ENCODE measurements around the gene FBXW10. TPM values are rescaled to one million over a fixed set of nuclear protein-coding genes. Genes with fewer than 3 reads are reported as not detected.
"Not testable (repeated sequence)": the region's sequence is repeated elsewhere in the genome, so short reads cannot be mapped to it uniquely, and the experiment has no call there.

The FBXW10 gene, protein sequence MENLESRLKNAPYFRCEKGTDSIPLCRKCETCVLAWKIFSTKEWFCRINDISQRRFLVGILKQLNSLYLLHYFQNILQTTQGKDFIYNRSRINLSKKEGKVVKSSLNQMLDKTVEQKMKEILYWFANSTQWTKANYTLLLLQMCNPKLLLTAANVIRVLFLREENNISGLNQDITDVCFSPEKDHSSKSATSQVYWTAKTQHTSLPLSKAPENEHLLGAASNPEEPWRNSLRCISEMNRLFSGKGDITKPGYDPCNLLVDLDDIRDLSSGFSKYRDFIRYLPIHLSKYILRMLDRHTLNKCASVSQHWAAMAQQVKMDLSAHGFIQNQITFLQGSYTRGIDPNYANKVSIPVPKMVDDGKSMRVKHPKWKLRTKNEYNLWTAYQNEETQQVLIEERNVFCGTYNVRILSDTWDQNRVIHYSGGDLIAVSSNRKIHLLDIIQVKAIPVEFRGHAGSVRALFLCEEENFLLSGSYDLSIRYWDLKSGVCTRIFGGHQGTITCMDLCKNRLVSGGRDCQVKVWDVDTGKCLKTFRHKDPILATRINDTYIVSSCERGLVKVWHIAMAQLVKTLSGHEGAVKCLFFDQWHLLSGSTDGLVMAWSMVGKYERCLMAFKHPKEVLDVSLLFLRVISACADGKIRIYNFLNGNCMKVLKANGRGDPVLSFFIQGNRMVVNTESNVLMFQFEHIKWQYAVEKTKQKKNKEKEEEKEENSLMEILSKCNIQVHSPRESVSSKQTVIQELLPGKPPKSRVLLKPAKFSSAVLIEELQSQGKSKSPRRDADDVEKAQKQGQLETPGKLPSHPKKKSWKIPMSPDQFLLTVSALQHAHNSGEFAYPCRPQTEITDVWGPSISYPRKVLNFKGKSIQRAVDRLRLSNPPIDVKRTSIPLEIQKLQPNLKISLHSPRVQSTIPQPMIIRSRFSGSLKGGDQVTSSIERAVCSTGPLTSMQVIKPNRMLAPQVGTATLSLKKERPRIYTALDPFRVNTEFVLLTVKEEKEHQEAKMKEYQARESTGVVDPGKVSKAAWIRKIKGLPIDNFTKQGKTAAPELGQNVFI
- total RNA-seq (under 1 TPM in 1 of 5 experiments, not detected in 4; 0.07 TPM), polyA plus RNA-seq (not detected), total RNA-seq (not detected)

DNA sequence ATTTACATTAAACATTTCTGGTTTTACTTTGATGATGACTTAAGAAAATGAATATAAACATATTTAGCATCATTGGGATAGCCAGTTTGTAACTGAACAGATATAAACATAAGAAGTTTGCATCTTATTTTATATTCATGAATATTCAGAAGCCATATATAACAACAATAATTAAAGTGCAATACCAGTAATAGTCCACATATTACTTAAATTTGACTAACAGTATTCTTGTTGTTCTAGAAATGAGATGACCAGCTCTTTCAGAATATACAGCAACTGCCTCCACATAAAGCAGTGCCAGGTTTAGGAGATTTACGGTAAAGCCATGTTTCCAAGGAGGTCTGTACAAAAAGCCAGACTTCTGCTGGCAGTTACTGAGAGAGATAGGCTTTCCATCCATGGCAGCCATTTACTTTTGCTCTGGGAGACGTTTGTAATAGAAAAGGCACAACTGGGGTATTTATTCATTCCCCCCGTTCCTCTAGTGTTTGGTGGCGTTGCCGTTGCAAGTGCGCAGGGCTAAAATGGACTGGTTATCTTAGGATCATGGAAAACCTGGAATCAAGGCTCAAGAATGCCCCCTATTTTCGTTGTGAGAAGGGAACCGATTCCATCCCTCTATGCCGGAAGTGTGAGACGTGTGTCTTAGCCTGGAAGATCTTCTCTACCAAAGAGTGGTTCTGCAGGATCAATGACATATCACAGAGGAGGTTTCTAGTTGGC is at the start of gene FBXW10:
Gene FBXW10, plus strand, starts transcription at position 356 of the 723 bp plus-strand sequence. Its CDS starts 191 bp downstream, at position 547.
- H3K4me3 Mint-ChIP-seq, ATAC-seq, H3K27me3 Mint-ChIP-seq: not testable (repeated sequence)

DNA sequence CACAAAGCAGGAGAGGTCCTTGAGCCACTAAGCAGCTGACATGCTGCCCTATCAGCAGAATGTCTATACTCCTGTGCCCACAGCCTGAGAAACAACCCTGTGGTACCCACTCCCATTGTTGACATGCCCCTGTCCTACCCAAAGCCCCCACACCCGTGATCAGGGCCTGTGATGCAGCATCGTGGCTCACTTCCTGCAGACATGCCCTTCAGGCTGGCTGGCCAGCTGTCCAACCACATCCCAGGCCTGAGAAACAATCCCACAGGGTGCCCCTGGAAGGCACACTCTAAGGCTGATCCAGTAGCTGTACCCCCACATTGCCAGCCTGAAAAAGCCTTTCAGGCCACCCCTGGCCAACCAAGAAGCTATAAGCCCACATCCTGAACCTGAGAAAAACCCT is 48.7 kb upstream of the FBXW10 start:
- H3K9me3 ChIP-seq (ENCODE audit: control insufficient read depth in 2 of 3, low read length in 3 of 3); H3K36me3 Mint-ChIP-seq; H3K36me3 ChIP-seq (ENCODE audit: control insufficient read depth in 2 of 3, insufficient read depth in 3 of 3, low read length in 3 of 3); H3K9me3 Mint-ChIP-seq; H3K4me3 Mint-ChIP-seq; CTCF ChIA-PET; H3K4me1 ChIP-seq (ENCODE audit: control insufficient read depth in 2 of 2, insufficient read depth in 2 of 2, low read length in 2 of 2); H3K27ac ChIP-seq (ENCODE audit: low read depth, low read length); H3K27ac Mint-ChIP-seq; H3K27me3 ChIP-seq (ENCODE audit: control insufficient read depth in 2 of 2, insufficient read depth in 2 of 2, low read length in 2 of 2); H3K27me3 Mint-ChIP-seq; POLR2A ChIA-PET; ATAC-seq; H3K4me3 ChIP-seq (ENCODE audit: low read length); DNase-seq: not testable (repeated sequence)
- intact Hi-C loops (cut with micrococcal nuclease), result loop anchor here in 1 of 2 donors (5.0 kb wide), 1 partner anchor 87 kb away; the partner anchor contains the start of gene TVP23B
- peaks cover 0 to 14% (median 14%) of the 10 kb centered on the region in 7 donors for H3K4me1 Mint-ChIP-seq

More for the DNA sequence above, at the start of gene FBXW10:
- CTCF ChIA-PET; H3K9me3 Mint-ChIP-seq; H3K36me3 Mint-ChIP-seq; H3K27ac ChIP-seq (ENCODE audit: low read depth, low read length); H3K27me3 ChIP-seq (ENCODE audit: control insufficient read depth in 2 of 2, insufficient read depth in 2 of 2, low read length in 2 of 2); H3K36me3 ChIP-seq (ENCODE audit: control insufficient read depth in 2 of 3, insufficient read depth in 3 of 3, low read length in 3 of 3); POLR2A ChIA-PET; H3K9me3 ChIP-seq (ENCODE audit: control insufficient read depth in 2 of 3, low read length in 3 of 3); H3K4me1 ChIP-seq (ENCODE audit: control insufficient read depth in 2 of 2, insufficient read depth in 2 of 2, low read length in 2 of 2); DNase-seq; H3K4me3 ChIP-seq (ENCODE audit: low read length); H3K27ac Mint-ChIP-seq; intact Hi-C loops (cut with micrococcal nuclease); H3K4me1 Mint-ChIP-seq: not testable (repeated sequence)

DNA sequence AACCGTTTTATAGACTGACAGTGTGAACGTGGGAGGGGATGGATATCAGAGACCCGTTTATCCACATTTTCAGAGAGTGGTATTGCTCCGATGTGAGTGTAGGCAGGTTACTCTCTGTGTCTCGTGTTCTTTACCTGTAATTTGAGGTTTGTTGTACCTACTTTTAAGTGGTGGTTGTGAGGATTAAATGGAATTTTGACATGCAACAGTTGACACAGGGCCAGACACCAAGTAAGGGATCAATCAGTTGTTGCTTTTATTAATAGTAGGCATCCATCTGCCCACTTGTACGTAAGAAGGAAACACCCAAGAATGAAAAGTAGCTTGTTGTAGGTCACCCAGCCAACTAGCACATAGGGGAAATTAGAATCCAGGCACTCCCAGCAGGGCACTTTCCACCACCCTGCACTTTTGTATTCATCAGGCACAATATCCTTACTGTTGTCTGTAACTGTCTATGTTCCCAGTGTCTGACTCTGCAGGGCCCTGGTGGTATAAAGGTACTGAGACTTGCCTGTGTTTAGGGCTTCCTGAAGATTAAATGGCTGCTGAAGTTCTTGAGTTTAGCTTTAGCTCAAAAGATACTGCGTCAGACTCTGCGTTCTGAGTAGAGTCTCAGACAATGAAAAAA is 45.3 kb upstream of the FBXW10 start:
- H3K9me3 ChIP-seq (ENCODE audit: control insufficient read depth in 2 of 3, low read length in 3 of 3); DNase-seq; ATAC-seq; CTCF ChIA-PET; H3K27me3 ChIP-seq (ENCODE audit: control insufficient read depth in 2 of 2, insufficient read depth in 2 of 2, low read length in 2 of 2); H3K4me1 ChIP-seq (ENCODE audit: control insufficient read depth in 2 of 2, insufficient read depth in 2 of 2, low read length in 2 of 2); H3K9me3 Mint-ChIP-seq; H3K36me3 ChIP-seq (ENCODE audit: control insufficient read depth in 2 of 3, insufficient read depth in 3 of 3, low read length in 3 of 3); H3K36me3 Mint-ChIP-seq; H3K27me3 Mint-ChIP-seq: not testable (repeated sequence)
- POLR2A ChIA-PET, result interaction anchor here (0.6 kb wide), 1 partner anchor 159 kb away, joined by 3 read pairs; no protein-coding TSS in a partner anchor
- H3K4me3 ChIP-seq (ENCODE audit: low read length), result peak overlapping the region; percentile 71
- intact Hi-C loops (cut with micrococcal nuclease), result loop anchor here in 1 of 2 donors (5.0 kb wide), 1 partner anchor 84 kb away; the partner anchor contains the start of gene TVP23B
- H3K4me1 Mint-ChIP-seq, result peaks cover 0 to 14% (median 14%) of the 10 kb centered on the region in 7 donors
- H3K27ac ChIP-seq (ENCODE audit: low read depth, low read length), result peak overlapping the region; percentile 66
- peak overlapping the region in 8 of 9 donors; percentile 22 to 92 (median 74) for H3K27ac Mint-ChIP-seq
- H3K4me3 Mint-ChIP-seq, result peak overlapping the region; percentile 86 to 94 (median 92)

DNA sequence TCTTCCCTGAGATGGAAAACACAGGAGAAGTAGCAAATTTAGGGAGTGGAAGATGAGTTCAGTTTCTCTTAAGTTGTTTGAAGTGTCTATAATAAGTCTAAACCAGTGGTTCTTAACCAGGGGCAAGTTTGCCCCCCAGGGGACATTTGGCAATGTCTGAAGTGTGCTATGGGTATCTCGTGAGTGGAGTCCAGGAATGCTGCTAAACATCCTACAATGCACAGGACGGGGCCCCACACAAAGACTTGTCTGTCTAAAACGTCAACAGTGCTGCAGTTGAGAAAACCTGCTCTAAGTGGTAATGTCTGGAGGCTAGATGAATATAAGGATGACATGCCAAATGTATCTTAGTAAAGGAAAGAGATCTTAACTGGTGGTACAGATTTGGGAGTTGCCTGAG is 37.9 kb upstream of the FBXW10 start:
- H3K27me3 Mint-ChIP-seq; H3K4me1 ChIP-seq (ENCODE audit: control insufficient read depth in 2 of 2, insufficient read depth in 2 of 2, low read length in 2 of 2); H3K36me3 Mint-ChIP-seq; H3K9me3 Mint-ChIP-seq; DNase-seq; H3K27ac ChIP-seq (ENCODE audit: low read depth, low read length); H3K4me1 Mint-ChIP-seq; H3K9me3 ChIP-seq (ENCODE audit: control insufficient read depth in 2 of 3, low read length in 3 of 3); CTCF ChIA-PET; intact Hi-C loops (cut with micrococcal nuclease); POLR2A ChIA-PET; H3K36me3 ChIP-seq (ENCODE audit: control insufficient read depth in 2 of 3, insufficient read depth in 3 of 3, low read length in 3 of 3); ATAC-seq; H3K4me3 ChIP-seq (ENCODE audit: low read length); H3K27ac Mint-ChIP-seq; H3K4me3 Mint-ChIP-seq; H3K27me3 ChIP-seq (ENCODE audit: control insufficient read depth in 2 of 2, insufficient read depth in 2 of 2, low read length in 2 of 2): not testable (repeated sequence)

DNA sequence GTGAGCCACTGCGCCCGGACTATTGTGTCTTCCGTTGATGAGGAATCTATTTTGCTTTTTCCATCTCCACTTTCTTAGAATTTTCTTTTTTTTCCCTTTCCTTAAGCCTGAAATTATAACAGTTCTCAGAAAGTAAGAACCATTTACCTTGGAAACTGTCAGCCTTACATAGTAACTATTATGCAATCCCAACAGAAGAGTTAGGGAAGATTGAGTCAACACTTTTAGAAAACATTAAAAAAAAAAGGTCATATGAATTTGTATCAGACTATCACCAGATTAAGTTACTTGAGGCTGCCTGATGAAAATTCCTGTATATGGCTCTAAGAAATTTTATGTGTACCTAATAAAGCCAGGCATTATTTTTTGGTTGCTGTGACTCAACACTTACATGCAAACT is 35.6 kb upstream of the FBXW10 start:
- POLR2A ChIA-PET; DNase-seq; H3K4me1 ChIP-seq (ENCODE audit: control insufficient read depth in 2 of 2, insufficient read depth in 2 of 2, low read length in 2 of 2); H3K27me3 Mint-ChIP-seq; H3K36me3 Mint-ChIP-seq; H3K27ac Mint-ChIP-seq; H3K27me3 ChIP-seq (ENCODE audit: control insufficient read depth in 2 of 2, insufficient read depth in 2 of 2, low read length in 2 of 2); H3K4me1 Mint-ChIP-seq; H3K27ac ChIP-seq (ENCODE audit: low read depth, low read length); H3K36me3 ChIP-seq (ENCODE audit: control insufficient read depth in 2 of 3, insufficient read depth in 3 of 3, low read length in 3 of 3); H3K4me3 Mint-ChIP-seq; ATAC-seq; intact Hi-C loops (cut with micrococcal nuclease); CTCF ChIA-PET; H3K4me3 ChIP-seq (ENCODE audit: low read length); H3K9me3 ChIP-seq (ENCODE audit: control insufficient read depth in 2 of 3, low read length in 3 of 3); H3K9me3 Mint-ChIP-seq: not testable (repeated sequence)

Measured in naive thymus-derived CD4-positive, alpha-beta T cell (primary cell).